RKO (cell line): ENCODE data around the gene SLC39A11.
"Not testable (repeated sequence)": the region's sequence is repeated elsewhere in the genome, so short reads cannot be mapped to it uniquely, and the experiment has no call there.

Experiments
- DNase-seq: peaks from one replicate; pipeline ENCODE4 v3.0.0-alpha.2; 2016; ENCODE audit warnings: low spot score

The SLC39A11 gene

GRCh38 chr17:73007407-73007806 lies 85.1 kb downstream of the SLC39A11 start:
- DNase-seq, result no peak

GRCh38 chr17:73005360-73005759 lies 87.1 kb downstream of the SLC39A11 start:
- no peak for DNase-seq

- DNase-seq, result no peak
Measured at GRCh38 chr17:73003487-73003886, 89.0 kb downstream of the SLC39A11 start.

GRCh38 chr17:73000832-73001231 lies 91.7 kb downstream of the SLC39A11 start:
- no peak for DNase-seq

GRCh38 chr17:72999474-72999873 lies 93.0 kb downstream of the SLC39A11 start:
- not testable (repeated sequence) for DNase-seq

GRCh38 chr17:72998343-72998742 lies 94.1 kb downstream of the SLC39A11 start:
- no peak for DNase-seq

- DNase-seq, result no peak
Measured at GRCh38 chr17:72997559-72997958, 94.9 kb downstream of the SLC39A11 start.

GRCh38 chr17:72996791-72997190 lies 95.7 kb downstream of the SLC39A11 start:
- no peak for DNase-seq

- DNase-seq, result no peak
Measured at GRCh38 chr17:72995008-72995656, 97.4 kb downstream of the SLC39A11 start.

GRCh38 chr17:72992783-72993467 lies 99.6 kb downstream of the SLC39A11 start:
- not testable (repeated sequence) for DNase-seq

GRCh38 chr17:72991651-72992050 lies 100.8 kb downstream of the SLC39A11 start:
- DNase-seq, result no peak

- no peak for DNase-seq
Measured at GRCh38 chr17:72989074-72989610, 103.3 kb downstream of the SLC39A11 start.

- no peak for DNase-seq
Measured at GRCh38 chr17:72988451-72988850, 104.0 kb downstream of the SLC39A11 start.

- no peak for DNase-seq
Measured at GRCh38 chr17:72987166-72987565, 105.3 kb downstream of the SLC39A11 start.

GRCh38 chr17:72985882-72986720 lies 106.4 kb downstream of the SLC39A11 start:
- peak; percentile 53 for DNase-seq

GRCh38 chr17:72984926-72985325 lies 107.6 kb downstream of the SLC39A11 start:
- no peak for DNase-seq

- no peak for DNase-seq
Measured at GRCh38 chr17:72984145-72984925, 108.2 kb downstream of the SLC39A11 start.

- DNase-seq, result no peak
Measured at GRCh38 chr17:72982680-72983079, 109.8 kb downstream of the SLC39A11 start.

- no peak for DNase-seq
Measured at GRCh38 chr17:72978593-72979218, 113.8 kb downstream of the SLC39A11 start.

GRCh38 chr17:72977771-72978417 lies 114.6 kb downstream of the SLC39A11 start:
- DNase-seq, result no peak
